Thyroid gland (tissue), 4 donors: ENCODE measurements around the gene ST6GALNAC3.

Experiments used
- CTCF ChIP-seq, 6 experiments: fragments of 200-600 bp in 3 of 6; fragments of 450-650 bp in 3 of 6; sonication (generic) in 3 of 6; IDR thresholded peaks; one replicate each; pipeline ENCODE4 v1.5.1; 2016 to 2019; ENCODE audit warnings: antibody characterized with exemption in 6 of 6, mild to moderate bottlenecking in 2 of 6, inconsistent platforms in 1 of 6, moderate library complexity in 1 of 6
- POLR2A ChIP-seq, 2 donors: fragments of 450-650 bp; IDR thresholded peaks; one replicate each; pipeline ENCODE4 v1.6.1; 2017; ENCODE audit warnings: antibody characterized with exemption in 2 of 2, mild to moderate bottlenecking in 2 of 2, moderate library complexity in 1 of 2

- TF ChIP-seq POLR2A (IDR thresholded peaks at IDR 0.05) (no peak), CTCF (IDR thresholded peaks at IDR 0.05) (no peak)
Measured at GRCh38 chr1:76274718-76275117, 200.2 kb downstream of the ST6GALNAC3 start.
